GM23338 (cell line): Measurements from ENCODE around the gene FAM209B. TPM values are rescaled to one million over a fixed set of nuclear protein-coding genes. Genes with fewer than 3 reads are reported as not detected.

Source experiments
- ATAC-seq: fragments of 200-7000 bp; cut with Tn5 transposase; 3 replicates; pipeline ENCODE4 v1.9.1; 2020
- DNase-seq: peaks from one replicate; pipeline ENCODE4 v3.0.0-alpha.2; 2015; ENCODE audit warnings: low spot score
- H2AFZ ChIP-seq: fragments of 200-600 bp; sonication (generic); 2 replicates; pipeline ENCODE4 v1.8.0; 2016; ENCODE audit warnings: antibody characterized with exemption, mild to moderate bottlenecking, moderate library complexity
- H3F3A ChIP-seq: fragments of 200-600 bp; sonication (generic); replicated peaks from 2 replicates; pipeline ENCODE4 v1.8.0; 2017; ENCODE audit warnings: antibody characterized with exemption, mixed run types, low read depth
- H3K27ac ChIP-seq: fragments of 200-600 bp; sonication (generic); 2 replicates; pipeline ENCODE4 v1.6.1; 2016; ENCODE audit warnings: low read depth
- H3K27me3 ChIP-seq: fragments of 200-600 bp; sonication (generic); 2 replicates; pipeline ENCODE4 v1.8.0; 2016; ENCODE audit warnings: mild to moderate bottlenecking, mixed run types, moderate library complexity; ENCODE audit not compliant: insufficient read depth
- H3K36me3 ChIP-seq: fragments of 200-600 bp; sonication (generic); 2 replicates; pipeline ENCODE4 v1.8.0; 2016; ENCODE audit warnings: mild to moderate bottlenecking; ENCODE audit not compliant: insufficient read depth
- H3K4me1 ChIP-seq: fragments of 200-600 bp; sonication (generic); 2 replicates; pipeline ENCODE4 v1.8.0; 2016; ENCODE audit warnings: mild to moderate bottlenecking, moderate library complexity; ENCODE audit not compliant: insufficient read depth
- H3K4me2 ChIP-seq: fragments of 200-600 bp; sonication (generic); 2 replicates; pipeline ENCODE4 v1.7.1; 2017; ENCODE audit warnings: mixed run types
- H3K4me3 ChIP-seq: fragments of 200-600 bp; sonication (generic); 2 replicates; pipeline ENCODE4 v1.6.1; 2016; ENCODE audit warnings: mixed run types
- H3K79me2 ChIP-seq: fragments of 200-600 bp; sonication (generic); replicated peaks from 2 replicates; pipeline ENCODE4 v1.8.0; 2017; ENCODE audit warnings: mild to moderate bottlenecking; ENCODE audit not compliant: insufficient read depth
- H3K9me2 ChIP-seq: fragments of 200-600 bp; sonication (generic); 2 replicates; pipeline ENCODE4 v1.8.0; 2017; ENCODE audit not compliant: insufficient read depth
- H4K20me1 ChIP-seq: fragments of 200-600 bp; sonication (generic); replicated peaks from 2 replicates; pipeline ENCODE4 v1.8.0; 2017; ENCODE audit warnings: mild to moderate bottlenecking; ENCODE audit not compliant: insufficient read depth
- H3K27ac Mint-ChIP-seq: 2 replicates; pipeline ENCODE4 v1.8.0; 2020; ENCODE audit warnings: inconsistent platforms, mild to moderate bottlenecking, moderate library complexity, mixed read lengths
- H3K27me3 Mint-ChIP-seq: 3 replicates; pipeline ENCODE4 v1.8.0; 2022; ENCODE audit warnings: low read depth, mild to moderate bottlenecking, moderate library complexity, mixed read lengths, inconsistent platforms; ENCODE audit not compliant: insufficient read depth, poor library complexity
- H3K36me3 Mint-ChIP-seq: 3 replicates; pipeline ENCODE4 v1.8.0; 2021; ENCODE audit warnings: low read depth, mild to moderate bottlenecking, inconsistent platforms, moderate library complexity, mixed read lengths
- H3K4me1 Mint-ChIP-seq: 3 replicates; pipeline ENCODE4 v1.8.0; 2020; ENCODE audit warnings: mild to moderate bottlenecking, inconsistent platforms, mixed read lengths
- H3K4me3 Mint-ChIP-seq: 3 replicates; pipeline ENCODE4 v1.8.0; 2021; ENCODE audit warnings: moderate library complexity, mild to moderate bottlenecking, inconsistent platforms, mixed read lengths
- H3K9me3 Mint-ChIP-seq: 3 replicates; pipeline ENCODE4 v1.8.0; 2020; ENCODE audit warnings: moderate library complexity, mild to moderate bottlenecking, inconsistent platforms, mixed read lengths
- CREB1 ChIP-seq: fragments of 250-450 bp; sonication (Bioruptor Pico); IDR thresholded peaks from 2 replicates; pipeline ENCODE4 v1.5.0; 2020; ENCODE audit warnings: low read depth, mild to moderate bottlenecking, moderate library complexity
- EZH2 ChIP-seq: fragments of 200-600 bp; sonication (generic); IDR thresholded peaks from one replicate; pipeline ENCODE4 v1.8.0; 2017; ENCODE audit warnings: antibody characterized with exemption, mild to moderate bottlenecking, low read depth; ENCODE audit not compliant: unreplicated experiment
- EZH2phosphoT487 ChIP-seq: fragments of 200-600 bp; sonication (generic); IDR thresholded peaks from one replicate; pipeline ENCODE4 v1.8.1; 2018; ENCODE audit warnings: antibody characterized with exemption; ENCODE audit not compliant: unreplicated experiment
- JUNB ChIP-seq: IDR thresholded peaks from one replicate; pipeline ENCODE4 v1.6.1; 2016; ENCODE audit warnings: antibody characterized with exemption; ENCODE audit not compliant: unreplicated experiment
- NANOG ChIP-seq: IDR thresholded peaks from 2 replicates; pipeline ENCODE4 v1.6.1; 2016; ENCODE audit warnings: antibody characterized with exemption, borderline replicate concordance
- POLR2AphosphoS5 ChIP-seq: IDR thresholded peaks from 2 replicates; pipeline ENCODE4 v1.6.1; 2016; ENCODE audit warnings: antibody characterized with exemption, low read depth
- STAT1 ChIP-seq: IDR thresholded peaks from one replicate; pipeline ENCODE4 v1.6.1; 2016; ENCODE audit warnings: antibody characterized with exemption; ENCODE audit not compliant: unreplicated experiment
- ZNF114 ChIP-seq: fragments of 250-450 bp; sonication (Bioruptor Pico); IDR thresholded peaks from 2 replicates; pipeline ENCODE4 v1.5.0; 2020; ENCODE audit warnings: mild to moderate bottlenecking, moderate library complexity
- ZNF331 ChIP-seq: fragments of 250-450 bp; sonication (Bioruptor Pico); IDR thresholded peaks from 2 replicates; pipeline ENCODE4 v1.5.0; 2020; ENCODE audit warnings: low read depth, mild to moderate bottlenecking, moderate library complexity
- polyA plus RNA-seq: library from polyadenylated mRNA; unstranded; fragments of >200 nt; fragmentation: Nextera tagmentation; extraction: Ambion mirVana; gene quantifications from 2 replicates; pipeline ENCODE4 v1.2.1, GENCODE V29; 2016
- total RNA-seq: library from RNA; depleted of rRNA; stranded (reverse); fragments of >200 nt; shearing (Covaris generic); gene quantifications from 2 replicates; pipeline ENCODE4 v1.2.3, GENCODE V29; 2014
- TF ChIP-seq, protein P1 (sequence below), 2 experiments: fragments of 200-600 bp in 1 of 2; sonication (generic) in 1 of 2; conservative IDR thresholded peaks; 2 replicates each; pipeline versions ENCODE4 v1.5.1 to v1.6.1; 2016 to 2017; ENCODE audit warnings: antibody characterized with exemption in 2 of 2, low read depth in 2 of 2, mild to moderate bottlenecking in 2 of 2, moderate library complexity in 1 of 2
- TF ChIP-seq, protein P2 (sequence below): IDR thresholded peaks from one replicate; pipeline ENCODE4 v1.6.1; 2018; ENCODE audit warnings: antibody characterized with exemption; ENCODE audit not compliant: unreplicated experiment
- TF ChIP-seq, protein P3 (sequence below): fragments of 250-450 bp; sonication (Bioruptor Pico); IDR thresholded peaks from 2 replicates; pipeline ENCODE4 v1.5.0; 2020; ENCODE audit warnings: mild to moderate bottlenecking, moderate library complexity
- TF ChIP-seq, protein P4 (sequence below): IDR thresholded peaks from 2 replicates; pipeline ENCODE4 v1.6.1; 2016; ENCODE audit warnings: antibody characterized with exemption

The FAM209B gene
- total and polyA plus RNA-seq, 2 experiments from 2014 or later = 1.1 TPM; not detected in 1

DNA sequence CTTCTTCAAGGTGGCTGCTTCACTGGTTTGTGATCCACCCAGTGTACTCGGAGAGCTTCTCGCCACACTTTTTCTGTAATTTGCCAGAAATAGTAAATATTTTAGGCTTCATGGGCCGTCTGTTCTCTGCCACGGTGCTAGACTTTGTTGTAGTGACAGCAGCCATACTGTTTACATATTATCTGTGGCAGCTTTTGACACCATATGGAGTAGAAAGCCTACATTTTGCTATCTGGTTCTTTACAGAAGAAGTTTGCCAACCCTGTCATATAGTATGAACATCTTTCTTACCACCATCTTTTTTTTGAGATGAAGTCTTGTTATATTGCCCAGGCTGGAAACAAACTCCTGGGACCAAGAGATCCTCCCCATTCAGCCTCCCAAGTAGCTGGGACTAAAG, 32.5 kb downstream of the FAM209B start:
- peaks cover 3% of the 10 kb centered on the region for H3K27me3 Mint-ChIP-seq
- TF ChIP-seq JUNB = no peak
- TF ChIP-seq NANOG = no peak
- no peak for TF ChIP-seq STAT1
- TF ChIP-seq, protein P1, sequence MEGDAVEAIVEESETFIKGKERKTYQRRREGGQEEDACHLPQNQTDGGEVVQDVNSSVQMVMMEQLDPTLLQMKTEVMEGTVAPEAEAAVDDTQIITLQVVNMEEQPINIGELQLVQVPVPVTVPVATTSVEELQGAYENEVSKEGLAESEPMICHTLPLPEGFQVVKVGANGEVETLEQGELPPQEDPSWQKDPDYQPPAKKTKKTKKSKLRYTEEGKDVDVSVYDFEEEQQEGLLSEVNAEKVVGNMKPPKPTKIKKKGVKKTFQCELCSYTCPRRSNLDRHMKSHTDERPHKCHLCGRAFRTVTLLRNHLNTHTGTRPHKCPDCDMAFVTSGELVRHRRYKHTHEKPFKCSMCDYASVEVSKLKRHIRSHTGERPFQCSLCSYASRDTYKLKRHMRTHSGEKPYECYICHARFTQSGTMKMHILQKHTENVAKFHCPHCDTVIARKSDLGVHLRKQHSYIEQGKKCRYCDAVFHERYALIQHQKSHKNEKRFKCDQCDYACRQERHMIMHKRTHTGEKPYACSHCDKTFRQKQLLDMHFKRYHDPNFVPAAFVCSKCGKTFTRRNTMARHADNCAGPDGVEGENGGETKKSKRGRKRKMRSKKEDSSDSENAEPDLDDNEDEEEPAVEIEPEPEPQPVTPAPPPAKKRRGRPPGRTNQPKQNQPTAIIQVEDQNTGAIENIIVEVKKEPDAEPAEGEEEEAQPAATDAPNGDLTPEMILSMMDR (conservative IDR thresholded peaks at IDR 0.05; ENCODE audit: low read depth in 2 of 2) = no peak
- TF ChIP-seq EZH2phosphoT487 = no peak
- no peak for TF ChIP-seq ZNF331 (CRISPR knock-in tag)
- TF ChIP-seq, protein P2, sequence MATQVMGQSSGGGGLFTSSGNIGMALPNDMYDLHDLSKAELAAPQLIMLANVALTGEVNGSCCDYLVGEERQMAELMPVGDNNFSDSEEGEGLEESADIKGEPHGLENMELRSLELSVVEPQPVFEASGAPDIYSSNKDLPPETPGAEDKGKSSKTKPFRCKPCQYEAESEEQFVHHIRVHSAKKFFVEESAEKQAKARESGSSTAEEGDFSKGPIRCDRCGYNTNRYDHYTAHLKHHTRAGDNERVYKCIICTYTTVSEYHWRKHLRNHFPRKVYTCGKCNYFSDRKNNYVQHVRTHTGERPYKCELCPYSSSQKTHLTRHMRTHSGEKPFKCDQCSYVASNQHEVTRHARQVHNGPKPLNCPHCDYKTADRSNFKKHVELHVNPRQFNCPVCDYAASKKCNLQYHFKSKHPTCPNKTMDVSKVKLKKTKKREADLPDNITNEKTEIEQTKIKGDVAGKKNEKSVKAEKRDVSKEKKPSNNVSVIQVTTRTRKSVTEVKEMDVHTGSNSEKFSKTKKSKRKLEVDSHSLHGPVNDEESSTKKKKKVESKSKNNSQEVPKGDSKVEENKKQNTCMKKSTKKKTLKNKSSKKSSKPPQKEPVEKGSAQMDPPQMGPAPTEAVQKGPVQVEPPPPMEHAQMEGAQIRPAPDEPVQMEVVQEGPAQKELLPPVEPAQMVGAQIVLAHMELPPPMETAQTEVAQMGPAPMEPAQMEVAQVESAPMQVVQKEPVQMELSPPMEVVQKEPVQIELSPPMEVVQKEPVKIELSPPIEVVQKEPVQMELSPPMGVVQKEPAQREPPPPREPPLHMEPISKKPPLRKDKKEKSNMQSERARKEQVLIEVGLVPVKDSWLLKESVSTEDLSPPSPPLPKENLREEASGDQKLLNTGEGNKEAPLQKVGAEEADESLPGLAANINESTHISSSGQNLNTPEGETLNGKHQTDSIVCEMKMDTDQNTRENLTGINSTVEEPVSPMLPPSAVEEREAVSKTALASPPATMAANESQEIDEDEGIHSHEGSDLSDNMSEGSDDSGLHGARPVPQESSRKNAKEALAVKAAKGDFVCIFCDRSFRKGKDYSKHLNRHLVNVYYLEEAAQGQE = no peak
- TF ChIP-seq EZH2 = no peak
- TF ChIP-seq POLR2AphosphoS5 = no peak
- no peak for TF ChIP-seq ZNF114 (CRISPR knock-in tag)
- TF ChIP-seq, protein P3, sequence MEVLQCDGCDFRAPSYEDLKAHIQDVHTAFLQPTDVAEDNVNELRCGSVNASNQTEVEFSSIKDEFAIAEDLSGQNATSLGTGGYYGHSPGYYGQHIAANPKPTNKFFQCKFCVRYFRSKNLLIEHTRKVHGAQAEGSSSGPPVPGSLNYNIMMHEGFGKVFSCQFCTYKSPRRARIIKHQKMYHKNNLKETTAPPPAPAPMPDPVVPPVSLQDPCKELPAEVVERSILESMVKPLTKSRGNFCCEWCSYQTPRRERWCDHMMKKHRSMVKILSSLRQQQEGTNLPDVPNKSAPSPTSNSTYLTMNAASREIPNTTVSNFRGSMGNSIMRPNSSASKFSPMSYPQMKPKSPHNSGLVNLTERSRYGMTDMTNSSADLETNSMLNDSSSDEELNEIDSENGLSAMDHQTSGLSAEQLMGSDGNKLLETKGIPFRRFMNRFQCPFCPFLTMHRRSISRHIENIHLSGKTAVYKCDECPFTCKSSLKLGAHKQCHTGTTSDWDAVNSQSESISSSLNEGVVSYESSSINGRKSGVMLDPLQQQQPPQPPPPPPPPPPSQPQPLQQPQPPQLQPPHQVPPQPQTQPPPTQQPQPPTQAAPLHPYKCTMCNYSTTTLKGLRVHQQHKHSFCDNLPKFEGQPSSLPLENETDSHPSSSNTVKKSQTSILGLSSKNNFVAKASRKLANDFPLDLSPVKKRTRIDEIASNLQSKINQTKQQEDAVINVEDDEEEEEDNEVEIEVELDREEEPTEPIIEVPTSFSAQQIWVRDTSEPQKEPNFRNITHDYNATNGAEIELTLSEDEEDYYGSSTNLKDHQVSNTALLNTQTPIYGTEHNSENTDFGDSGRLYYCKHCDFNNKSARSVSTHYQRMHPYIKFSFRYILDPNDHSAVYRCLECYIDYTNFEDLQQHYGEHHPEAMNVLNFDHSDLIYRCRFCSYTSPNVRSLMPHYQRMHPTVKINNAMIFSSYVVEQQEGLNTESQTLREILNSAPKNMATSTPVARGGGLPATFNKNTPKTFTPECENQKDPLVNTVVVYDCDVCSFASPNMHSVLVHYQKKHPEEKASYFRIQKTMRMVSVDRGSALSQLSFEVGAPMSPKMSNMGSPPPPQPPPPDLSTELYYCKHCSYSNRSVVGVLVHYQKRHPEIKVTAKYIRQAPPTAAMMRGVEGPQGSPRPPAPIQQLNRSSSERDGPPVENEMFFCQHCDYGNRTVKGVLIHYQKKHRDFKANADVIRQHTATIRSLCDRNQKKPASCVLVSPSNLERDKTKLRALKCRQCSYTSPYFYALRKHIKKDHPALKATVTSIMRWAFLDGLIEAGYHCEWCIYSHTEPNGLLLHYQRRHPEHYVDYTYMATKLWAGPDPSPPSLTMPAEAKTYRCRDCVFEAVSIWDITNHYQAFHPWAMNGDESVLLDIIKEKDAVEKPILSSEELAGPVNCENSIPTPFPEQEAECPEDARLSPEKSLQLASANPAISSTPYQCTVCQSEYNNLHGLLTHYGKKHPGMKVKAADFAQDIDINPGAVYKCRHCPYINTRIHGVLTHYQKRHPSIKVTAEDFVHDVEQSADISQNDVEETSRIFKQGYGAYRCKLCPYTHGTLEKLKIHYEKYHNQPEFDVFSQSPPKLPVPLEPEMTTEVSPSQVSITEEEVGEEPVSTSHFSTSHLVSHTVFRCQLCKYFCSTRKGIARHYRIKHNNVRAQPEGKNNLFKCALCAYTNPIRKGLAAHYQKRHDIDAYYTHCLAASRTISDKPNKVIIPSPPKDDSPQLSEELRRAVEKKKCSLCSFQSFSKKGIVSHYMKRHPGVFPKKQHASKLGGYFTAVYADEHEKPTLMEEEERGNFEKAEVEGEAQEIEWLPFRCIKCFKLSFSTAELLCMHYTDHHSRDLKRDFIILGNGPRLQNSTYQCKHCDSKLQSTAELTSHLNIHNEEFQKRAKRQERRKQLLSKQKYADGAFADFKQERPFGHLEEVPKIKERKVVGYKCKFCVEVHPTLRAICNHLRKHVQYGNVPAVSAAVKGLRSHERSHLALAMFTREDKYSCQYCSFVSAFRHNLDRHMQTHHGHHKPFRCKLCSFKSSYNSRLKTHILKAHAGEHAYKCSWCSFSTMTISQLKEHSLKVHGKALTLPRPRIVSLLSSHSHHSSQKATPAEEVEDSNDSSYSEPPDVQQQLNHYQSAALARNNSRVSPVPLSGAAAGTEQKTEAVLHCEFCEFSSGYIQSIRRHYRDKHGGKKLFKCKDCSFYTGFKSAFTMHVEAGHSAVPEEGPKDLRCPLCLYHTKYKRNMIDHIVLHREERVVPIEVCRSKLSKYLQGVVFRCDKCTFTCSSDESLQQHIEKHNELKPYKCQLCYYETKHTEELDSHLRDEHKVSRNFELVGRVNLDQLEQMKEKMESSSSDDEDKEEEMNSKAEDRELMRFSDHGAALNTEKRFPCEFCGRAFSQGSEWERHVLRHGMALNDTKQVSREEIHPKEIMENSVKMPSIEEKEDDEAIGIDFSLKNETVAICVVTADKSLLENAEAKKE (CRISPR knock-in tag) = no peak
- no peak for TF ChIP-seq CREB1 (CRISPR knock-in tag)
- TF ChIP-seq, protein P4, sequence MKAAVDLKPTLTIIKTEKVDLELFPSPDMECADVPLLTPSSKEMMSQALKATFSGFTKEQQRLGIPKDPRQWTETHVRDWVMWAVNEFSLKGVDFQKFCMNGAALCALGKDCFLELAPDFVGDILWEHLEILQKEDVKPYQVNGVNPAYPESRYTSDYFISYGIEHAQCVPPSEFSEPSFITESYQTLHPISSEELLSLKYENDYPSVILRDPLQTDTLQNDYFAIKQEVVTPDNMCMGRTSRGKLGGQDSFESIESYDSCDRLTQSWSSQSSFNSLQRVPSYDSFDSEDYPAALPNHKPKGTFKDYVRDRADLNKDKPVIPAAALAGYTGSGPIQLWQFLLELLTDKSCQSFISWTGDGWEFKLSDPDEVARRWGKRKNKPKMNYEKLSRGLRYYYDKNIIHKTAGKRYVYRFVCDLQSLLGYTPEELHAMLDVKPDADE = no peak
- H3K27ac ChIP-seq = no peak overlapping the region
- no peaks in the 10 kb centered on the region for H4K20me1 ChIP-seq
- H3K4me2 ChIP-seq = no peak overlapping the region
- H3K27ac Mint-ChIP-seq = no peak overlapping the region
- H3K9me3 Mint-ChIP-seq = peaks cover 7% of the 10 kb centered on the region; the same call in 2 of the 3 replicates
- no peak overlapping the region for H2AFZ ChIP-seq
- no peak overlapping the region for H3K4me3 Mint-ChIP-seq
- H3F3A ChIP-seq = no peaks in the 10 kb centered on the region
- H3K4me3 ChIP-seq = no peak overlapping the region
- no peaks in the 10 kb centered on the region for H3K36me3 ChIP-seq
- no peaks in the 10 kb centered on the region for H3K36me3 Mint-ChIP-seq
- H3K79me2 ChIP-seq = no peaks in the 10 kb centered on the region
- no peaks in the 10 kb centered on the region for H3K9me2 ChIP-seq
- no peaks in the 10 kb centered on the region for H3K27me3 ChIP-seq
- peaks cover 2% of the 10 kb centered on the region; the same call in 1 of the 3 replicates for H3K4me1 Mint-ChIP-seq
- no peaks in the 10 kb centered on the region for H3K4me1 ChIP-seq
- no peak for DNase-seq
- no peak for ATAC-seq
